ENCODE measurements around the gene PDXP.
A peak's percentile ranks its signal among the peaks of the same experiment; 100 is the strongest.

DNA sequence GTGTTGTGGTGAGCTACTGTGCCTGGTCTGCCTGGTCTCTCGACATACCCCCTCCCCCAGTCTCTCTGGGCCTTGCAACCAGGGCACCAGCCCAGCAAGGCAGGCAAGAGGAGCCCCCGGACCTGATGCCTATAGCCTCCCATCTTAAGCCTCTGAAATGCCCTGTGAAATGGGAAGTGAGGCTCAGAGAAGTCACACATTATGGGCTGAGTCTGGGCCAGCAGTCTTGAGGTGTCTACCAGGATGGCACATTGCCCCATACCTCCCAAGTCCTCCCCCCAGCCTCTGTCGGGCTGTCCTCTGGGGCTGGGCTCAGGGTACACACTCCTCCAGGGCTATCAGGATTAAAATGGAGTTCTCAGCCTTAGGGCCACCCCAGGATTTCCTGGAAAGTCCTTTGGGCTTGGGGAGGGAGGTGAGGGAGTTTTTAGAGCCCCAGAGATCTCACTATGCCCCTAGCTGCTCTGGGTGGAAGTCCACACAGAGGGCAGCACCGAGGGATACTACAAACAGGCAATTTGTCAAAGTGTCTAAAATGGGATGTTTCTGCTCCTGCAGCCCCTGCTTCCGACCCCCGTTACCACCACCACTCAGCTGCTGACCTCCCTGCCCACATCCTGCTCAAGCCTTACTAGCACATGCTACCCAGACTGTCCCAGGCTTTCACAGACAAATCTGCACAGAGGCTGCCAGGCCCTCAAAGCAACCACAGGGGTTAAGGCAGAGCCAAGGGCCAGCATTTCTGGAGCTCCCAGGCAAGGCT lies 22.2 kb upstream of the PDXP start:
- TF ChIP-seq, protein P1, sequence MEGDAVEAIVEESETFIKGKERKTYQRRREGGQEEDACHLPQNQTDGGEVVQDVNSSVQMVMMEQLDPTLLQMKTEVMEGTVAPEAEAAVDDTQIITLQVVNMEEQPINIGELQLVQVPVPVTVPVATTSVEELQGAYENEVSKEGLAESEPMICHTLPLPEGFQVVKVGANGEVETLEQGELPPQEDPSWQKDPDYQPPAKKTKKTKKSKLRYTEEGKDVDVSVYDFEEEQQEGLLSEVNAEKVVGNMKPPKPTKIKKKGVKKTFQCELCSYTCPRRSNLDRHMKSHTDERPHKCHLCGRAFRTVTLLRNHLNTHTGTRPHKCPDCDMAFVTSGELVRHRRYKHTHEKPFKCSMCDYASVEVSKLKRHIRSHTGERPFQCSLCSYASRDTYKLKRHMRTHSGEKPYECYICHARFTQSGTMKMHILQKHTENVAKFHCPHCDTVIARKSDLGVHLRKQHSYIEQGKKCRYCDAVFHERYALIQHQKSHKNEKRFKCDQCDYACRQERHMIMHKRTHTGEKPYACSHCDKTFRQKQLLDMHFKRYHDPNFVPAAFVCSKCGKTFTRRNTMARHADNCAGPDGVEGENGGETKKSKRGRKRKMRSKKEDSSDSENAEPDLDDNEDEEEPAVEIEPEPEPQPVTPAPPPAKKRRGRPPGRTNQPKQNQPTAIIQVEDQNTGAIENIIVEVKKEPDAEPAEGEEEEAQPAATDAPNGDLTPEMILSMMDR (IDR thresholded peaks at IDR 0.05; ENCODE audit: low read depth, low read length, missing input control), result peak; percentile 10
- TF ChIP-seq JUND (IDR thresholded peaks at IDR 0.05), result no peak
- no peak for TF ChIP-seq TAF1 (conservative IDR thresholded peaks at IDR 0.05)
- no peak for TF ChIP-seq EGR1 (IDR thresholded peaks at IDR 0.05; ENCODE audit: low read depth in 2 of 2)
- TF ChIP-seq SP1 (IDR thresholded peaks at IDR 0.05), result no peak

All from liver (tissue), 3 donors.